K562 (cell line): Measurements from ENCODE around the gene MIEF2. TPM values are rescaled to one million over a fixed set of nuclear protein-coding genes. Genes with fewer than 3 reads are reported as not detected.

Experiments
- ATAC-seq: fragments of 200-7000 bp; cut with Tn5 transposase; 3 replicates; pipeline ENCODE4 v1.9.1; 2020; ENCODE audit warnings: moderate library complexity
- BruUV-seq: library from RNA; stranded (reverse); fragments of 400-500 nt; replicated peaks from 2 replicates; lab custom pipeline; 2021; lab: Mats Ljungman, UMichigan
- CTCF ChIA-PET: fragments of 300-600 bp; formaldehyde crosslinking; extraction: SDS; loops from one replicate; lab custom pipeline; 2021; ENCODE audit warnings: low intra/inter-chr PET ratio; lab: Yijun Ruan, JAX
- POLR2A ChIA-PET: fragments of 300-600, 350-650 bp; sonication (Branson Sonifier 250); formaldehyde crosslinking; extraction: SDS; loops from one replicate; lab custom pipeline; 2021; ENCODE audit warnings: antibody characterized with exemption, inconsistent platforms; lab: Yijun Ruan, JAX
- DNase-seq, 4 experiments: peaks; one replicate each; pipeline versions ENCODE4 v3.0.0 to v3.0.0-alpha.2; 2011 to 2018; ENCODE audit warnings: low spot score in 3 of 4, mixed read lengths in 3 of 4; ENCODE audit errors: extremely low read depth in 1 of 4
- FAIRE-seq: peaks from 2 replicates; lab custom pipeline; 2011; peaks lifted over from hg19 to GRCh38; lab: Jason Lieb, UNC
- H2AFZ ChIP-seq: 2 replicates; pipeline ENCODE4 v1.6.0; 2011; ENCODE audit warnings: low read depth, low read length, control low read depth, inconsistent platforms
- H3K27ac ChIP-seq: fragments of 200-600 bp; 3 replicates; pipeline ENCODE4 v1.8.0; 2011; ENCODE audit warnings: low read depth, mild to moderate bottlenecking, control low read depth, inconsistent platforms, low read length, moderate library complexity, mixed read lengths; ENCODE audit errors: extremely low read depth
- H3K27me3 ChIP-seq, 2 experiments: fragments of 300-600 bp in 1 of 2; 2 replicates in 1 of 2; 3 replicates in 1 of 2; pipeline versions ENCODE4 v1.6.0 to v1.8.0; 2011; ENCODE audit warnings: inconsistent platforms in 2 of 2, low read length in 2 of 2, mild to moderate bottlenecking in 1 of 2, mixed read lengths in 1 of 2, moderate library complexity in 1 of 2; ENCODE audit not compliant: control insufficient read depth in 2 of 2, insufficient read depth in 2 of 2
- H3K36me3 ChIP-seq: fragments of 300-600 bp; 3 replicates; pipeline ENCODE4 v1.8.0; 2011; ENCODE audit warnings: mild to moderate bottlenecking, low read length, inconsistent platforms; ENCODE audit not compliant: control insufficient read depth, insufficient read depth
- H3K4me1 ChIP-seq, 2 experiments: fragments of 200-600 bp in 1 of 2; replicated peaks in 1 of 2; 2 replicates in 1 of 2; 3 replicates in 1 of 2; pipeline versions ENCODE4 v1.5.1 to v1.8.0; 2011; ENCODE audit warnings: inconsistent platforms in 2 of 2, low read length in 2 of 2, mild to moderate bottlenecking in 1 of 2, mixed read lengths in 1 of 2, moderate library complexity in 1 of 2; ENCODE audit not compliant: control insufficient read depth in 2 of 2, insufficient read depth in 2 of 2
- H3K4me2 ChIP-seq: 2 replicates; pipeline ENCODE4 v1.6.1; 2011; ENCODE audit warnings: low read length, control low read depth, inconsistent platforms, mixed read lengths; ENCODE audit not compliant: insufficient read depth
- H3K4me3 ChIP-seq: fragments of 200-600 bp; sonication (generic), shearing (Covaris generic); 2 replicates; pipeline ENCODE4 v1.5.1; 2016; ENCODE audit warnings: control low read depth, inconsistent platforms
- H3K79me2 ChIP-seq: fragments of 200-600 bp; 3 replicates; pipeline ENCODE4 v1.8.0; 2011; ENCODE audit warnings: low read length, inconsistent platforms; ENCODE audit not compliant: control insufficient read depth, insufficient read depth
- H3K9ac ChIP-seq, 2 experiments: 2 replicates each; pipeline versions ENCODE4 v1.6.0 to v1.6.1; 2011; ENCODE audit warnings: low read depth in 2 of 2, low read length in 2 of 2, control low read depth in 1 of 2, inconsistent platforms in 1 of 2, mild to moderate bottlenecking in 1 of 2, mixed read lengths in 1 of 2; ENCODE audit not compliant: insufficient read depth in 1 of 2
- H3K9me1 ChIP-seq: one replicate; pipeline ENCODE4 v1.6.0; 2011; ENCODE audit warnings: inconsistent platforms, mild to moderate bottlenecking, low read length, moderate library complexity; ENCODE audit not compliant: control insufficient read depth, insufficient read depth
- H3K9me3 ChIP-seq: replicated peaks from 2 replicates; pipeline ENCODE4 v1.5.1; 2011; ENCODE audit warnings: low read depth, low read length, inconsistent platforms; ENCODE audit not compliant: control insufficient read depth, insufficient read depth
- H4K20me1 ChIP-seq: replicated peaks from 2 replicates; pipeline ENCODE4 v1.6.1; 2011; ENCODE audit warnings: low read length, inconsistent platforms, mixed read lengths; ENCODE audit not compliant: control insufficient read depth, insufficient read depth
- AFF4 ChIP-seq: sonication (generic); formaldehyde crosslinking; IDR thresholded peaks from 2 replicates; pipeline ENCODE4 v1.8.0; 2023; ENCODE audit warnings: mild to moderate bottlenecking, missing genetic modification reagents
- POLR2A ChIP-seq: fragments of 450-650 bp; conservative IDR thresholded peaks from 2 replicates; pipeline ENCODE4 v1.6.1; 2016
- U2AF1 ChIP-seq: fragments of 200-400 bp; formaldehyde crosslinking; optimal IDR thresholded peaks from 2 replicates; pipeline ENCODE3; 2017; ENCODE audit warnings: mild to moderate bottlenecking, low read depth, low read length, moderate library complexity
- WGBS: fragments of 100-300 bp; shearing (Covaris generic); methylation state at CpG from one replicate; pipeline ENCODE4 v1.1.6; 2016; ENCODE audit warnings: low coverage, mixed read lengths; ENCODE audit not compliant: insufficient coverage; ENCODE audit errors: missing lambda C conversion rate; 5-methylcytosine and 5-hydroxymethylcytosine counted together
- in situ Hi-C: fragments of 300-500 bp; cut with MboI; formaldehyde crosslinking; loops from 4 replicates; pipeline ENCODE4 v1.15.0; 2018; ENCODE audit warnings: inconsistent platforms, mixed read lengths
- intact Hi-C: fragments of 100-400 bp; cut with micrococcal nuclease; formaldehyde crosslinking; loops from 2 replicates; pipeline ENCODE4 v1.14.2; 2022
- polyA plus RNA-seq, 8 experiments: library from polyadenylated mRNA; depleted of rRNA in 4 of 8; stranded (reverse) in 5 of 8; unstranded in 3 of 8; fragments of >200 nt; fragmentation: Nextera tagmentation in 2 of 8; fragmentation: Illumina TruSeq in 1 of 8; extraction: Ambion mirVana in 2 of 8; extraction: Trizol in 1 of 8; gene quantifications; 2 replicates each; pipeline versions ENCODE4 v1.2.1 to v1.2.3, GENCODE V29; 2011 to 2014; ENCODE audit warnings: inconsistent platforms in 1 of 8, missing spikeins in 1 of 8
- total RNA-seq, 7 experiments: library from RNA; depleted of rRNA in 6 of 7; stranded (reverse); fragments of >200 nt in 6 of 7; fragmentation: Illumina TruSeq in 2 of 7; extraction: Trizol in 2 of 7; gene quantifications; 2 replicates each; pipeline versions ENCODE4 v1.2.1 to v1.2.3, GENCODE V29; 2011 to 2021; ENCODE audit warnings: low replicate concordance in 1 of 7

The MIEF2 gene
- total and polyA plus RNA-seq, 9 of the 15 experiments (the other 6 are each of a cell fraction or from before 2014, with no cell fraction given): 0.10 to 8.2 (median 2.4) TPM

DNA sequence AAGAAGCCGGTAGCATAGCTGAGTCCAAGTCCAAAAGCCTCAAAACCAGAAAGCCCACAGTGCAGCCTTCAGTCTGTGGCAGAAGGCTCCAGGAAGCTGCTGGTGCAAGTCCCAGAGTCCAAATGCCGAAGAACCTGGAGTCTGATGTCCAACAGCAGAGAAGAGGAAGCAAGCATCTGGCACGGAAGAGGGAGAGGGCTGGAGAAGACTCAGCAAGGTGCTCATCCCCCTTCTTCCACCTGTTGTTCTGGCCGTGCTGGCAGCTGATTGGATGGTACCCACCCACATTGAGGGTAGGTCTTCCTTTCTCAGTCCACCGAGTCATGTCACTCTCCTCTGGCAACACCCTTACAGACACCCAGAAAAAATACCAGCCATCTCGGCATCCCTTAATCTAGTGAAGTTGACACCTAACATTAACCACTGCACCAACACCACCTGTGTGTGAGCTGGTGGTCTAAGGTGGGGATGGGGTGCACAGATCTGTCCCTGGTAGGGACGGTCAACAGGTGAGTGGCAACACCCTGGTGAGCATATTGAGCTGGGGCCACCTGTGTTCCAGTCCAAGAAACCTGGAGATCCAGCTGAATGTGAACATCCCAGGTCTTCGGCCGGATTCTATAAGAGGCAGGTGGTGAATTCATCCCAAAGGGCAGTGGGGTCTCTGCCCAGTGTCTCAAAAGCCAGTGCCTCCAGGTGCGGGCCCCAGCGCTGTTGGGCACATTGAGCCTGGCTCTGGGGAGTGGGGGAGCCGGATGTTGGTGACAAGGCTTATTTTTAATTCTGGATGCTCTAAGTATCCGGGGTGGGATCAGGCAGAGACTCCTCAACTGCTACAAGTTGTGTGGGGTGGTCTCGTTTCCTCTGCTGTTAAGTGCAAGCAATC is 9.8 kb downstream of the MIEF2 start:
- no peak for ATAC-seq
- WGBS: 80% methylated on average over 12 of the region's 14 CpGs
- H3K4me3 ChIP-seq: no peak overlapping the region
- peak; percentile 46; the same call in 1 of the 2 replicates for TF ChIP-seq POLR2A
- no peak for TF ChIP-seq U2AF1
- in situ Hi-C loops (loop anchor here (5.0 kb wide), 1 partner anchor 37 kb away; no protein-coding TSS in a partner anchor), intact Hi-C loops (no loop called here)
- POLR2A ChIA-PET: interaction anchor here (0.6 to 2.5 kb wide), 5 partner anchors 9 to 22 kb away, joined by 3 to 9 read pairs (median 5); partner anchors contain the start of genes FLII and MIEF2
- H3K36me3 ChIP-seq: peaks cover 20% of the 10 kb centered on the region; the same call in 2 of the 3 replicates
- H3K4me1 ChIP-seq: no peaks in the 10 kb centered on the region
- CTCF ChIA-PET: no interaction called here
- DNase-seq: no peak
- no peaks in the 10 kb centered on the region for H3K9me3 ChIP-seq
- no peaks in the 10 kb centered on the region for H3K27me3 ChIP-seq
- no TSS peak for BruUV-seq
- H3K27ac ChIP-seq: no peak overlapping the region
- H3K9me1 ChIP-seq: no peaks in the 10 kb centered on the region
- H3K9ac ChIP-seq: no peak overlapping the region
- H4K20me1 ChIP-seq: no peaks in the 10 kb centered on the region
- no peak overlapping the region for H3K4me2 ChIP-seq
- H2AFZ ChIP-seq: no peak overlapping the region
- no peaks in the 10 kb centered on the region for H3K79me2 ChIP-seq
- FAIRE-seq: no peak

DNA sequence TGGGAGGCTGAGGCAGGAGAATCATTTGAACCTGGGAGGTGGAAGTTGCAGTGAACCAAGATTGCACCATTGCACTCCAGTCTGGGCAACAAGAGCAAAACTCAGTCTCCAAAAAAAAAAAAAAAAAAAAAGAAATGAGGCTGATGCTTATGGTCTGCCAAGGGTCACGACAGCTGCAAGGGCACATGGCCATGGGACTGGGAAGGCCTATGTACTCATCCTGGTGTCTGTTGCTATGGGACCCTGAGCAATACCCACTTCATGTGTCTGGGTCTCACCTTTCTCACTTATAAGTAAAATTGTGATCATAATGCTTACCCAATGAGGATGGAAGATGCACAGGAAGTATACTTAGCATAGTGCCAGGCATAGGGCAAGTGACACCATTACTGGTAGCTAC is 16.6 kb downstream of the MIEF2 start:
- no peak overlapping the region for H3K9ac ChIP-seq
- in situ Hi-C loops: no loop called here
- WGBS: no CpG with 5 or more reads among the region's 1 CpG
- POLR2A ChIA-PET: interaction anchor here (1.4 kb wide), 1 partner anchor 18 kb away, joined by 3 read pairs; no protein-coding TSS in a partner anchor
- no peak overlapping the region for H3K27ac ChIP-seq
- FAIRE-seq: no peak
- H3K9me3 ChIP-seq: no peaks in the 10 kb centered on the region
- no peaks in the 10 kb centered on the region for H4K20me1 ChIP-seq
- no TSS peak for BruUV-seq
- no peaks in the 10 kb centered on the region for H3K9me1 ChIP-seq
- H2AFZ ChIP-seq: no peak overlapping the region
- TF ChIP-seq AFF4 (CRISPR knock-in tag): no peak
- H3K4me1 ChIP-seq: no peaks in the 10 kb centered on the region
- H3K79me2 ChIP-seq: no peaks in the 10 kb centered on the region
- ATAC-seq: no peak
- no peak overlapping the region for H3K4me2 ChIP-seq
- intact Hi-C loops: no loop called here
- no peaks in the 10 kb centered on the region for H3K27me3 ChIP-seq
- H3K36me3 ChIP-seq: peaks cover 71% of the 10 kb centered on the region
- CTCF ChIA-PET: no interaction called here
- H3K4me3 ChIP-seq: no peak overlapping the region
- DNase-seq: no peak
